IMR-90 (cell line): ENCODE measurements around the gene CKLF. TPM values are rescaled to one million over a fixed set of nuclear protein-coding genes. Genes with fewer than 3 reads are reported as not detected.

Experiments used
- ATAC-seq: fragments of 200-7000 bp; cut with Tn5 transposase; 2 replicates; pipeline ENCODE4 v1.9.1; 2020; ENCODE audit warnings: low read depth, mild to moderate bottlenecking, moderate library complexity
- BruUV-seq: library from RNA; stranded (reverse); fragments of 400-500 nt; replicated peaks from 2 replicates; lab custom pipeline; 2021; lab: Mats Ljungman, UMichigan
- CTCF ChIA-PET: fragments of 300-600 bp; formaldehyde crosslinking; extraction: SDS; loops from one replicate; lab custom pipeline; 2021; ENCODE audit warnings: antibody characterized with exemption; lab: Yijun Ruan, JAX
- POLR2A ChIA-PET: fragments of 300-600 bp; sonication (Branson Sonifier 250); formaldehyde crosslinking; loops from one replicate; lab custom pipeline; 2022; ENCODE audit warnings: antibody characterized with exemption; ENCODE audit not compliant: unreplicated experiment; lab: Charles Lee
- DNase-seq: peaks from one replicate; pipeline ENCODE4 v3.0.0; 2013
- H2AFZ ChIP-seq: replicated peaks from 2 replicates; pipeline ENCODE3; 2013; ENCODE audit warnings: low read length, mild to moderate bottlenecking; ENCODE audit not compliant: poor library complexity
- H2AK5ac ChIP-seq: 2 replicates; pipeline ENCODE4 v1.6.1; 2013; ENCODE audit warnings: low read depth, low read length, inconsistent platforms
- H2AK9ac ChIP-seq: replicated peaks from 2 replicates; pipeline ENCODE3; 2013; ENCODE audit warnings: mild to moderate bottlenecking, low read depth, low read length, moderate library complexity; ENCODE audit not compliant: poor library complexity
- H2BK120ac ChIP-seq: 2 replicates; pipeline ENCODE4 v1.6.1; 2013; ENCODE audit warnings: low read depth, low read length, inconsistent platforms
- H2BK15ac ChIP-seq: 3 replicates; pipeline ENCODE4 v1.6.1; 2013; ENCODE audit warnings: low read depth, low read length, inconsistent platforms
- H2BK20ac ChIP-seq: 2 replicates; pipeline ENCODE4 v1.6.1; 2013; ENCODE audit warnings: low read depth, mild to moderate bottlenecking, inconsistent platforms, low read length, moderate library complexity
- H2BK5ac ChIP-seq: 2 replicates; pipeline ENCODE4 v1.6.1; 2013; ENCODE audit warnings: mild to moderate bottlenecking, low read depth, low read length, inconsistent platforms; ENCODE audit not compliant: poor library complexity, severe bottlenecking
- H3K14ac ChIP-seq: replicated peaks from 2 replicates; pipeline ENCODE4 v1.6.1; 2013; ENCODE audit warnings: low read depth, low read length, inconsistent platforms
- H3K18ac ChIP-seq: 2 replicates; pipeline ENCODE4 v1.6.1; 2013; ENCODE audit warnings: low read depth, low read length, control low read depth
- H3K23ac ChIP-seq: 2 replicates; pipeline ENCODE4 v1.6.1; 2013; ENCODE audit warnings: low read depth, low read length, inconsistent platforms
- H3K27ac ChIP-seq: 2 replicates; pipeline ENCODE4 v1.5.1; 2013; ENCODE audit warnings: mild to moderate bottlenecking, control low read depth, low read length; ENCODE audit not compliant: insufficient read depth
- H3K27me3 ChIP-seq: 2 replicates; pipeline ENCODE4 v1.6.1; 2013; ENCODE audit warnings: low read length; ENCODE audit not compliant: control insufficient read depth, insufficient read depth
- H3K36me3 ChIP-seq: 2 replicates; pipeline ENCODE4 v1.6.1; 2013; ENCODE audit warnings: low read length, mixed read lengths; ENCODE audit not compliant: control insufficient read depth, insufficient read depth
- H3K4ac ChIP-seq: 2 replicates; pipeline ENCODE4 v1.6.1; 2013; ENCODE audit warnings: low read depth, low read length, inconsistent platforms
- H3K4me1 ChIP-seq: 2 replicates; pipeline ENCODE4 v1.6.1; 2013; ENCODE audit warnings: low read length, mixed read lengths; ENCODE audit not compliant: control insufficient read depth, insufficient read depth
- H3K4me2 ChIP-seq: 2 replicates; pipeline ENCODE4 v1.6.1; 2013; ENCODE audit warnings: low read depth, mild to moderate bottlenecking, control low read depth, low read length, moderate library complexity
- H3K4me3 ChIP-seq: 2 replicates; pipeline ENCODE4 v1.5.1; 2013; ENCODE audit warnings: low read depth, mild to moderate bottlenecking, control low read depth, low read length, moderate library complexity; ENCODE audit not compliant: insufficient read depth
- H3K56ac ChIP-seq: 2 replicates; pipeline ENCODE4 v1.6.1; 2013; ENCODE audit warnings: low read length, inconsistent platforms; ENCODE audit not compliant: insufficient read depth; ENCODE audit errors: extremely low read depth
- H3K79me1 ChIP-seq, 2 experiments: 2 replicates each; pipeline ENCODE4 v1.6.1; 2013; ENCODE audit warnings: low read length in 2 of 2, inconsistent platforms in 1 of 2, low read depth in 1 of 2
- H3K9ac ChIP-seq: 2 replicates; pipeline ENCODE4 v1.6.1; 2013; ENCODE audit warnings: low read depth, low read length, control low read depth
- H3K9me1 ChIP-seq: 2 replicates; pipeline ENCODE4 v1.6.1; 2013; ENCODE audit warnings: low read length, inconsistent platforms; ENCODE audit not compliant: insufficient read depth
- H3K9me3 ChIP-seq: 2 replicates; pipeline ENCODE4 v1.6.1; 2013; ENCODE audit warnings: low read length; ENCODE audit not compliant: control insufficient read depth, insufficient read depth
- H4K20me1 ChIP-seq: 2 replicates; pipeline ENCODE4 v1.6.1; 2013; ENCODE audit warnings: low read length, inconsistent platforms; ENCODE audit not compliant: insufficient read depth
- H4K5ac ChIP-seq: 2 replicates; pipeline ENCODE4 v1.6.1; 2013; ENCODE audit warnings: mild to moderate bottlenecking, low read depth, low read length, control low read depth
- H4K8ac ChIP-seq, 2 experiments: 2 replicates each; pipeline ENCODE4 v1.6.1; 2013; ENCODE audit warnings: low read depth in 2 of 2, low read length in 2 of 2, control low read depth in 1 of 2, inconsistent platforms in 1 of 2
- H4K91ac ChIP-seq: 2 replicates; pipeline ENCODE4 v1.6.1; 2013; ENCODE audit warnings: low read depth, low read length, inconsistent platforms; ENCODE audit not compliant: insufficient read depth
- RAD21 ChIP-seq: IDR thresholded peaks from 2 replicates; pipeline ENCODE4 v1.6.1; 2012; ENCODE audit warnings: low read length, improper control_type of control experiment
- WGBS, 2 experiments: methylation state at CpG; one replicate each; pipeline versions ENCODE4 v1.1.5 to v1.1.7; 2013; ENCODE audit warnings: missing lambda C conversion rate in 2 of 2; ENCODE audit not compliant: insufficient read length in 1 of 2; ENCODE audit errors: extremely low coverage in 2 of 2; 5-methylcytosine and 5-hydroxymethylcytosine counted together
- dilution Hi-C: fragments of 300-500 bp; cut with HindIII; formaldehyde crosslinking; loops from one replicate; pipeline ENCODE4 v1.14.3; 2018; ENCODE audit warnings: low sequenced_read_pairs; ENCODE audit not compliant: unreplicated experiment
- in situ Hi-C: fragments of 300-500 bp; cut with MboI; formaldehyde crosslinking; loops from 3 replicates; pipeline ENCODE4 v1.14.3; 2019; ENCODE audit warnings: low sequenced_read_pairs, inconsistent platforms, mixed read lengths
- intact Hi-C: fragments of 100-400 bp; cut with micrococcal nuclease; formaldehyde crosslinking; loops from 2 replicates; pipeline ENCODE4 v1.10.0; 2022
- polyA plus RNA-seq, 3 experiments: library from polyadenylated mRNA; depleted of rRNA; stranded (reverse); fragments of >200 nt; gene quantifications; 2 replicates each; pipeline ENCODE4 v1.2.3, GENCODE V29; 2012; ENCODE audit warnings: low replicate concordance in 1 of 3
- total RNA-seq: library from RNA; depleted of rRNA; stranded (reverse); fragments of >200 nt; gene quantifications from 2 replicates; pipeline ENCODE4 v1.2.3, GENCODE V29; 2012

Gene CKLF
- total and polyA plus RNA-seq, 2 of the 4 experiments (the other 2 are of a cell fraction) = 60.8 to 92.2 TPM

- no CpG with 5 or more reads among the region's 3 CpGs for WGBS, 2 experiments
- H3K27ac ChIP-seq = no peak overlapping the region
- TF ChIP-seq RAD21 = no peak
- H3K9me3 ChIP-seq = peaks cover 8% of the 10 kb centered on the region
- H4K8ac ChIP-seq = no peak overlapping the region
- no peaks in the 10 kb centered on the region for H3K79me1 ChIP-seq
- no peaks in the 10 kb centered on the region for H3K4me1 ChIP-seq
- H2AFZ ChIP-seq = no peak overlapping the region
- no peak overlapping the region for H2BK15ac ChIP-seq
- ChIA-PET CTCF (no interaction called here), POLR2A (no interaction called here)
- no peak overlapping the region for H2BK120ac ChIP-seq
- H3K14ac ChIP-seq = no peak overlapping the region
- no peak overlapping the region for H2AK5ac ChIP-seq
- no peaks in the 10 kb centered on the region for H3K9me1 ChIP-seq
- intact Hi-C loops = no loop called here
- H3K9ac ChIP-seq = no peak overlapping the region
- no peak overlapping the region for H4K5ac ChIP-seq
- no peak overlapping the region for H3K56ac ChIP-seq
- H3K4me3 ChIP-seq = no peak overlapping the region
- H4K91ac ChIP-seq = no peak overlapping the region
- H3K36me3 ChIP-seq = no peaks in the 10 kb centered on the region
- no peak overlapping the region for H2BK20ac ChIP-seq
- H3K4me2 ChIP-seq = no peak overlapping the region
- no peak overlapping the region for H3K4ac ChIP-seq
- ATAC-seq = no peak
- H2AK9ac ChIP-seq = no peak overlapping the region
- no peaks in the 10 kb centered on the region for H4K20me1 ChIP-seq
- H3K27me3 ChIP-seq = peaks cover 36% of the 10 kb centered on the region
- dilution Hi-C loops = no loop called here
- in situ Hi-C loops = no loop called here
- no peak overlapping the region for H3K18ac ChIP-seq
- H2BK5ac ChIP-seq = no peak overlapping the region
- DNase-seq = no peak
- no peak overlapping the region for H3K23ac ChIP-seq
- no TSS peak for BruUV-seq
These were observed 39.9 kb downstream of the CKLF start for GRCh38 chr16:66592241-66592640.
